ENCODE results near the gene GATB. TPM values are rescaled to one million over a fixed set of nuclear protein-coding genes. Genes with fewer than 3 reads are reported as not detected.

GATB gene
- total and polyA plus RNA-seq, 2 donors (not counting 1 experiment from before 2014, with no cell fraction given), result 11.6 to 19.2 TPM

DNA sequence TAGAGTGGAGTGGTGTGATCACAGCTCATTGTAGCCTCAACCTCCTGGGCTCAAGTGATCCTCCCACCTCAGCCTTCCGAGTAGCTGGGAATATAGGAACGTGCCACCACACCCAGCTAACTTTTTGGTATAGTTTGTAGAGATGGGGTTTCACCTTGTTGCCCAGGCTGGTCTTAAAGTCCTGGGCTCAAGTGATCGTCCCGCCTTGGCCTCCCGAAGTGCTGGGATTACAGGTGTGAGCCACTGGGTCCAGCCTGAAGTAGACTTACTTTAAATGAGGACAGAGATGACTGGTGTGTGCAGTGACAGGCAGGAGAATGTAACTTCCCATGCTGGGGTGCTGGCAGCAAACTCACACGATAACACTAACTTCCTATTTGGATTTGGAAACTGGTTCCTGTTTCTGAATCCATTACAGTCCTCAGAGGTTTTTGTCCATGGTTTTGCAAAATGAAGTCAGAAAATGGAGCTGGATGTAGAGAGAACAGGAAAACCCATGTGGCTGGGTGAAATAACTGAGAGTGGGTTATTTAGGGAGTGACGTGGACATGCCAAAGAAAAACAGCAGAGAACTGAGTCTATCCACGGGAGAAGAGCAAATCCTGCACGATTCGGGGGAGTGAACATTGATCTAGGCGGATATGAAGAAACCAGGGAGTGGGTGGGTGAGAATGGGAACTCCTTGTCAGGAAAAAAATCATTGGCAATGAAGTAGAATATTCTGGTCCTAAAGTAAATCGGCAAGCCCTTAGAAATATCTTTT lies 95.6 kb downstream of the GATB start:
- no peaks in the 10 kb centered on the region for H3K4me1 Mint-ChIP-seq
- Histone ChIP-seq H3K79me2 (ENCODE audit: control insufficient read depth, insufficient read depth, low read length) (no peaks in the 10 kb centered on the region), H3K9me3 (ENCODE audit: control extremely low read depth in 1 of 3, control insufficient read depth in 2 of 3, insufficient read depth in 1 of 3, low read length in 2 of 3) (no peaks in the 10 kb centered on the region), H3K27me3 (replicated peaks in 1 of 4; ENCODE audit: control extremely low read depth in 1 of 4, control insufficient read depth in 3 of 4, insufficient read depth in 4 of 4, low read length in 3 of 4) (no peaks in the 10 kb centered on the region), H2AFZ (ENCODE audit: insufficient read depth, low read depth, low read length, poor library complexity, severe bottlenecking) (no peak overlapping the region), H3K4me2 (replicated peaks; ENCODE audit: low read depth, low read length, poor library complexity, severe bottlenecking) (no peak overlapping the region), H3K36me3 (replicated peaks in 1 of 2; ENCODE audit: control extremely low read depth in 1 of 2, control insufficient read depth in 1 of 2, extremely low read depth in 1 of 2, insufficient read depth in 2 of 2, low read length in 1 of 2) (no peaks in the 10 kb centered on the region), H3K27ac (ENCODE audit: low read length in 2 of 2) (no peak overlapping the region), H4K20me1 (ENCODE audit: control insufficient read depth, insufficient read depth, low read length, poor library complexity, severe bottlenecking) (no peaks in the 10 kb centered on the region), H3K4me3 (ENCODE audit: control extremely low read depth in 1 of 5, extremely low read depth in 1 of 5, insufficient read depth in 1 of 5, low read depth in 2 of 5, low read length in 4 of 5) (no peak overlapping the region), H3K9ac (ENCODE audit: low read length) (no peak overlapping the region), H3K4me1 (ENCODE audit: control insufficient read depth in 2 of 2, insufficient read depth in 2 of 2, low read length in 2 of 2) (no peaks in the 10 kb centered on the region)
- no peak for DNase-seq
- H3K9me3 Mint-ChIP-seq (ENCODE audit: insufficient read depth), result no peaks in the 10 kb centered on the region
- WGBS (ENCODE audit: insufficient coverage), result 98% methylated on average over 9 of the region's 12 CpGs
- POLR2A ChIA-PET, result no interaction called here
- ATAC-seq (ENCODE audit: low read depth), result no peak
- H3K27ac Mint-ChIP-seq, result no peak overlapping the region
- TF ChIP-seq, protein P1, sequence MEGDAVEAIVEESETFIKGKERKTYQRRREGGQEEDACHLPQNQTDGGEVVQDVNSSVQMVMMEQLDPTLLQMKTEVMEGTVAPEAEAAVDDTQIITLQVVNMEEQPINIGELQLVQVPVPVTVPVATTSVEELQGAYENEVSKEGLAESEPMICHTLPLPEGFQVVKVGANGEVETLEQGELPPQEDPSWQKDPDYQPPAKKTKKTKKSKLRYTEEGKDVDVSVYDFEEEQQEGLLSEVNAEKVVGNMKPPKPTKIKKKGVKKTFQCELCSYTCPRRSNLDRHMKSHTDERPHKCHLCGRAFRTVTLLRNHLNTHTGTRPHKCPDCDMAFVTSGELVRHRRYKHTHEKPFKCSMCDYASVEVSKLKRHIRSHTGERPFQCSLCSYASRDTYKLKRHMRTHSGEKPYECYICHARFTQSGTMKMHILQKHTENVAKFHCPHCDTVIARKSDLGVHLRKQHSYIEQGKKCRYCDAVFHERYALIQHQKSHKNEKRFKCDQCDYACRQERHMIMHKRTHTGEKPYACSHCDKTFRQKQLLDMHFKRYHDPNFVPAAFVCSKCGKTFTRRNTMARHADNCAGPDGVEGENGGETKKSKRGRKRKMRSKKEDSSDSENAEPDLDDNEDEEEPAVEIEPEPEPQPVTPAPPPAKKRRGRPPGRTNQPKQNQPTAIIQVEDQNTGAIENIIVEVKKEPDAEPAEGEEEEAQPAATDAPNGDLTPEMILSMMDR (IDR thresholded peaks at IDR 0.05), result no peak
- no peak for TF ChIP-seq EZH2 (IDR thresholded peaks at IDR 0.05; ENCODE audit: borderline replicate concordance, insufficient read depth, low read depth, low read length, poor library complexity, severe bottlenecking)
- no peak overlapping the region for H3K4me3 Mint-ChIP-seq
- CTCF ChIA-PET, result no interaction called here
- H3K27me3 Mint-ChIP-seq, result no peaks in the 10 kb centered on the region
- intact Hi-C loops (cut with micrococcal nuclease), result no loop called here

DNA sequence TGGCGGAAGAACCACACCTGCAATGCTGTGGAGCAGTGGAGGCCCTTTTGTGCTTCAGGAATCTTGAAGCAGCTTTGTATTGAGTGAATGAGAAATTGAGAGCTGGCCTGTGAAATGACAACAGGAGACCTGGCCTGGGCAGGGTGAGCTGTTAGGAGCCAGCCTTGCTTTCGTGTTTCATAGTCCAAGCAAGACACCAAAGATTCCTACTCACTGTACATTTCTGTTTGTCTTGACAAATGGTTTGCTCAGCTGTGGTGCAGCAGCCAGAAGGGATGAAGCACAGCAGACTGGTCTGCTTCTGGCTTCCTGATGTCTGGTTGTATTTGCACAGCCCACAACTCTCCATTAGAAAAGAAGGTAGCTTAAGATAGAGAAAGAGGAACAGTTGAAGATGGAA lies 96.5 kb downstream of the GATB start:
- WGBS (ENCODE audit: insufficient coverage), result 100% methylated on average over 1 of the region's 2 CpGs
- CTCF ChIA-PET, result no interaction called here
- no peak overlapping the region for H2AFZ ChIP-seq (ENCODE audit: insufficient read depth, low read depth, low read length, poor library complexity, severe bottlenecking)
- H3K9me3 ChIP-seq (ENCODE audit: control extremely low read depth in 1 of 3, control insufficient read depth in 2 of 3, insufficient read depth in 1 of 3, low read length in 2 of 3), result no peaks in the 10 kb centered on the region
- no peak overlapping the region for H3K4me3 Mint-ChIP-seq
- H3K4me2 ChIP-seq (replicated peaks; ENCODE audit: low read depth, low read length, poor library complexity, severe bottlenecking), result no peak overlapping the region
- no peaks in the 10 kb centered on the region for H3K79me2 ChIP-seq (ENCODE audit: control insufficient read depth, insufficient read depth, low read length)
- no peak overlapping the region for H3K4me3 ChIP-seq (ENCODE audit: control extremely low read depth in 1 of 5, extremely low read depth in 1 of 5, insufficient read depth in 1 of 5, low read depth in 2 of 5, low read length in 4 of 5)
- no peaks in the 10 kb centered on the region for H3K9me3 Mint-ChIP-seq (ENCODE audit: insufficient read depth)
- no peaks in the 10 kb centered on the region for H3K4me1 Mint-ChIP-seq
- DNase-seq (no peak), ATAC-seq (ENCODE audit: low read depth) (no peak)
- no peaks in the 10 kb centered on the region for H3K27me3 ChIP-seq (replicated peaks in 1 of 4; ENCODE audit: control extremely low read depth in 1 of 4, control insufficient read depth in 3 of 4, insufficient read depth in 4 of 4, low read length in 3 of 4)
- H3K9ac ChIP-seq (ENCODE audit: low read length), result no peak overlapping the region
- H3K27ac ChIP-seq (ENCODE audit: low read length in 2 of 2), result no peak overlapping the region
- intact Hi-C loops (cut with micrococcal nuclease), result no loop called here
- no peak overlapping the region for H3K27ac Mint-ChIP-seq
- H4K20me1 ChIP-seq (ENCODE audit: control insufficient read depth, insufficient read depth, low read length, poor library complexity, severe bottlenecking), result no peaks in the 10 kb centered on the region
- TF ChIP-seq EZH2 (IDR thresholded peaks at IDR 0.05; ENCODE audit: borderline replicate concordance, insufficient read depth, low read depth, low read length, poor library complexity, severe bottlenecking), result no peak
- TF ChIP-seq, protein P1 (IDR thresholded peaks at IDR 0.05), result no peak
- POLR2A ChIA-PET, result no interaction called here
- no peaks in the 10 kb centered on the region for H3K27me3 Mint-ChIP-seq
- no peaks in the 10 kb centered on the region for H3K36me3 ChIP-seq (replicated peaks in 1 of 2; ENCODE audit: control extremely low read depth in 1 of 2, control insufficient read depth in 1 of 2, extremely low read depth in 1 of 2, insufficient read depth in 2 of 2, low read length in 1 of 2)
- H3K4me1 ChIP-seq (ENCODE audit: control insufficient read depth in 2 of 2, insufficient read depth in 2 of 2, low read length in 2 of 2), result no peaks in the 10 kb centered on the region
